Measurements from ENCODE around the gene FGR. TPM values are rescaled to one million over a fixed set of nuclear protein-coding genes. Genes with fewer than 3 reads are reported as not detected.

The FGR gene
- total RNA-seq, 1 experiment from 2014 or later = not detected

- Histone ChIP-seq H3K27ac (ENCODE audit: low read depth, low read length) (no peak overlapping the region; the same call in 1 of the 2 replicates), H3K79me2 (ENCODE audit: insufficient read depth, low read length) (peaks cover 48% of the 10 kb centered on the region; the same call in 1 of the 2 replicates), H3K4me1 (ENCODE audit: control insufficient read depth in 1 of 2, insufficient read depth in 2 of 2, low read length in 2 of 2) (peaks cover 43 to 74% of the 10 kb centered on the region in 2 experiments), H3K27me3 (ENCODE audit: insufficient read depth, low read length) (no peaks in the 10 kb centered on the region), H3K9me3 (ENCODE audit: control insufficient read depth in 1 of 2, insufficient read depth in 1 of 2, low read depth in 1 of 2, low read length in 2 of 2) (no peaks in the 10 kb centered on the region), H2AFZ (ENCODE audit: low read depth, low read length, poor library complexity, severe bottlenecking) (no peak overlapping the region), H3K4me2 (ENCODE audit: low read length) (no peak overlapping the region), H3K9ac (ENCODE audit: low read length) (no peak overlapping the region), H3K4me3 (replicated peaks in 1 of 2; ENCODE audit: low read depth in 1 of 2, low read length in 2 of 2) (no peak overlapping the region), H3K9me2 (ENCODE audit: insufficient read depth) (no peaks in the 10 kb centered on the region), H3K36me3 (ENCODE audit: control insufficient read depth in 1 of 2, insufficient read depth in 2 of 2, low read length in 2 of 2) (no peaks in the 10 kb centered on the region; a peak in 2 of 4 replicates), H4K20me1 (ENCODE audit: insufficient read depth) (no peaks in the 10 kb centered on the region)
- DNase-seq (ENCODE audit: low read depth, low spot score) (no peak), ATAC-seq (no peak)
- intact Hi-C loops (cut with micrococcal nuclease) = no loop called here
- TF ChIP-seq ZNF274 (IDR thresholded peaks at IDR 0.05; ENCODE audit: low read depth, low read length) (no peak), REST (IDR thresholded peaks at IDR 0.05; ENCODE audit: low read depth) (no peak), FOSL1 (IDR thresholded peaks at IDR 0.05; ENCODE audit: low read depth) (no peak), SRF (IDR thresholded peaks at IDR 0.05; ENCODE audit: low read depth) (no peak), CEBPB (IDR thresholded peaks at IDR 0.05; ENCODE audit: low read depth) (no peak), CBX3 (IDR thresholded peaks at IDR 0.05; ENCODE audit: low read depth) (no peak), EZH2phosphoT487 (IDR thresholded peaks at IDR 0.05; ENCODE audit: borderline replicate concordance) (no peak), ZFX (IDR thresholded peaks at IDR 0.05) (no peak), ELF1 (IDR thresholded peaks at IDR 0.05; ENCODE audit: borderline replicate concordance, low read depth) (no peak), YY1 (IDR thresholded peaks at IDR 0.05; ENCODE audit: extremely low read depth, insufficient replicate concordance, low read depth, low read length) (no peak), RAD21 (IDR thresholded peaks at IDR 0.05; ENCODE audit: low read depth) (no peak), CTCF (IDR thresholded peaks at IDR 0.05 in 2 of 3, conservative IDR thresholded peaks at IDR 0.05 in 1 of 3; ENCODE audit: borderline replicate concordance in 1 of 3, insufficient read depth in 1 of 3, low read depth in 2 of 3, low read length in 2 of 3) (no peak)
- POLR2A ChIA-PET = no interaction called here
- no TSS peak for BruUV-seq (replicated peaks)
- RAD21 ChIA-PET (ENCODE audit: low non-redundant PET in 1 of 2, low total read pairs in 2 of 2, uncharacterized antibody in 2 of 2, unreplicated experiment in 2 of 2) = no interaction called here
- CTCF ChIA-PET = no interaction called here
Measured at GRCh38 chr1:27562534-27563340, 72.2 kb downstream of the FGR start.
